Thyroid gland (tissue), 4 donors: ENCODE results near the gene PLCG1.

Experiments
- CTCF ChIP-seq, 6 experiments: fragments of 200-600 bp in 3 of 6; fragments of 450-650 bp in 3 of 6; sonication (generic) in 3 of 6; IDR thresholded peaks; one replicate each; pipeline ENCODE4 v1.5.1; 2016 to 2019; ENCODE audit warnings: antibody characterized with exemption in 6 of 6, mild to moderate bottlenecking in 2 of 6, inconsistent platforms in 1 of 6, moderate library complexity in 1 of 6
- POLR2A ChIP-seq, 2 donors: fragments of 450-650 bp; IDR thresholded peaks; one replicate each; pipeline ENCODE4 v1.6.1; 2017; ENCODE audit warnings: antibody characterized with exemption in 2 of 2, mild to moderate bottlenecking in 2 of 2, moderate library complexity in 1 of 2

GRCh38 chr20:41116282-41116956, 20.9 kb upstream of the PLCG1 start:
- TF ChIP-seq POLR2A (IDR thresholded peaks at IDR 0.05) = no peak
- TF ChIP-seq CTCF (IDR thresholded peaks at IDR 0.05) = no peak
